Hematopoietic multipotent progenitor cell treated with erythropoietin and hydrocortisone succinate and interleukin-3 and kit ligand, for 8 days (in vitro differentiated cells): ENCODE results near the gene HNMT.
A peak's percentile ranks its signal among the peaks of the same experiment; 100 is the strongest.
"Not testable (repeated sequence)": the region's sequence is repeated elsewhere in the genome, so short reads cannot be mapped to it uniquely, and the experiment has no call there.

Experiments used
- DNase-seq: peaks from one replicate; pipeline ENCODE4 v3.0.0-alpha.2; 2015

The HNMT gene

GRCh38 chr2:137977790-137978189 lies 13.5 kb downstream of the HNMT start:
- no peak for DNase-seq

DNA sequence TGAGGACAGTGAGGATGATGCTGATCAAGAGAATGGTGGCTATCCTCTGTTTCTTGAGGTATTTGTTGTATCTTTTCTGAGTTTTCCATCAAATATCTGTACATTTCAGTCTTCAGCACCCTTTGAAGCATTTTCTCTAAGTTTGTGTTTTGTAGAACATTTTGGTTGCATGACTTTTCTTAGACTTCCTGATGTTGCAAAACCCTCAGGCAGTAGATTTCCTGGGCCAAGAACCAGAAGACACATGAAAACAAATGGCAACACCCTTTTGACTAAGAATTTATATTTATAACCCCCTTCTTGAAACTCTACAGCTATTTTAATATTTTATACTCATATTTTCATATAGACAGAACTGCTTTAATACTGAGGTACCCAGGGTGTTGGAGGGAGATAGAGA lies 16.2 kb downstream of the HNMT start:
- no peak for DNase-seq

GRCh38 chr2:137981112-137981656 lies 16.9 kb downstream of the HNMT start:
- no peak for DNase-seq

GRCh38 chr2:137983581-137983980 lies 19.3 kb downstream of the HNMT start:
- no peak for DNase-seq

DNA sequence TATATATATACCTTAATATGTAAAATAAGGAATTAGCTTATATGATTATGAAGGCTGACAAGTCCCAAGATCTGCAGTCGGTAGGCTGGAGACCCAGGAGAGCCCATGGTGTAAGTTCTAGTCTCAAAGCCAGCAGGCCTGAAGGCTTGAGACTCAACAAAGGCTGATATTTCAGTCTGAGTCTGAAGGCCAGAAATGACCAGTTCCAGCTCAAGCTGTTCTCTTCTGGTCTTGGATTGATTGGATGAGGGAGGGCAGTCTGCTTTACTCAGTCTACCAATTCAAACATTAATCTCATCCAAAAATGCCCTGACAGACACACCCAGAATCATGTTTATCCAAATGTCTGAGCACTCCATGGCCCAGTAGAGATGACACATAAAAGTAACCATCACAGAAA lies 22.0 kb downstream of the HNMT start:
- DNase-seq, result no peak

GRCh38 chr2:137987011-137987410 lies 22.7 kb downstream of the HNMT start:
- no peak for DNase-seq

DNA sequence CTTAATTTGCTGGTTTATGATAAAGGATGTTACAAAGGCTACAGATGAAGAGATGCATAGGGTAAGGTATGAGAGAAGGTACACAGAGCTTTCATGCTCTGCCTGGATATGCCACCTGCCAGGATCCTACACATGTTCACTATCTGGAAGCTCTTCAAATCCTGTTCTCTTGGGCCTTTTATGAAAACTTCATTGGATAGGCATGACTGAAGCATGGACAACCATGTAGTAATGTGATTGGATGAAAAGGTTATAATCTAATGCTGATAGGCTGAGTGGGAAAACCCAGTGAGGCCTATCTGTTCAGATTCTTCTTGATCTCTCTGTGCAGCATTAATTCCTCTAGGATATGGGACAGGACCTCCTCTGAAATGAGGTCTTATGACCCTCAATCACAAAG lies 26.8 kb downstream of the HNMT start:
- DNase-seq, result no peak

GRCh38 chr2:137992039-137992646 lies 27.9 kb downstream of the HNMT start:
- no peak for DNase-seq

DNA sequence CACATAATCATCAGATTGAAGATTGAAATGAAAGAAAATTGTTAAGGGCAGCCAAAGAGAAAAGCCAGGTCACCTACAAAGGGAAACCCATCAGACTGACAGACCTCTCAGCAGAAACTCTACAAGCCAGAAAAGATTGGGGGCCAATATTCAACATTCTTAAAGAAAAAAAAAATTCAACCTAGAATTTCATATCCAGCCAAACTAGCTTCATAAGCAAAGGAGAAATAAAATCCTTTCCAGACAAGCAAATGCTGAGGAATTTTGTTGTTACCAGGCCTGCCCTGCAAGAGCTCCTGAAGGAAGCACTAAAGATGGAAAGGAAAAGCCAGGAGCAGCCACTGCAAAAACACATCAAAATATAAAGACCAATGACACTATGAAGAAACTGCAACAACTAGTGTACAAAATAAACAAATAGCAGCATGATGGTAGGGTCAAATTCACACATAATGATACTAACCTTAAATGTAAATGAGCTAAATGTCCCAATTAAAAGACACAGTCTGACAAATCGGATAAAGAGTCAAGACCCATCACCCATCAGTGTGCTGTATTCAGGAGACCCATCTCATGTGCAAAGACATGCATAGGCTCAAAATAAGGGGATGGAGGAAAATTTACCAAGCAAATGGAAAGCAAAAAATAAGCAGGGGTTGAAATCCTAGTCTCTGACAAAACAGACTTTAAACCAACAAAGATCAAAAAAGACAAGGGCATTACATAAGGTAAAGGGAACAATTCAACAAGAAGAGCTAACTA lies 29.6 kb downstream of the HNMT start:
- DNase-seq, result not testable (repeated sequence)

DNA sequence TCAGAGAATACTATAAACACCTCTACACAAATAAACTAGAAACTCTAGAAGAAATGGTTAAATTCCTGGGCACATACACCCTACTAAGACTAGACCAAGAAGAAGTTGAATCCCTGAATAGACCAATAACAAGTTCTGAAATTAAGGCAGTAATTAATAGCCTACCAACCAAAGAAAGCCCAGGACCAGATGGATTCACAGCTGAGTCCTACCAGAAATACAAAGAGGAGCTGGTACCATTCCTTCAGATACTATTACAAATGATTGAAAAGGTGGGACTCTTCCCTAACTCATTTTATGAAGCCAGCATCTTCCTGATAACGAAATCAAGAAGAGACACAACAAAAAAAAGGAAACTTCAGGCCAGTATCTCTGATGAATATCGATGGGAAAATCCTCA lies 31.1 kb downstream of the HNMT start:
- DNase-seq, result not testable (repeated sequence)

- DNase-seq, result not testable (repeated sequence)
Observed at GRCh38 chr2:137996158-137996557, 31.9 kb downstream of the HNMT start.

GRCh38 chr2:137997733-137998132 lies 33.5 kb downstream of the HNMT start:
- DNase-seq, result no peak

- no peak for DNase-seq
Observed at GRCh38 chr2:137998503-137998902, 34.2 kb downstream of the HNMT start.

GRCh38 chr2:137999273-137999672 lies 35.0 kb downstream of the HNMT start:
- no peak for DNase-seq

GRCh38 chr2:138000009-138000408 lies 35.7 kb downstream of the HNMT start:
- DNase-seq, result no peak

- no peak for DNase-seq
Observed at GRCh38 chr2:138000796-138001195, 36.5 kb downstream of the HNMT start.

DNA sequence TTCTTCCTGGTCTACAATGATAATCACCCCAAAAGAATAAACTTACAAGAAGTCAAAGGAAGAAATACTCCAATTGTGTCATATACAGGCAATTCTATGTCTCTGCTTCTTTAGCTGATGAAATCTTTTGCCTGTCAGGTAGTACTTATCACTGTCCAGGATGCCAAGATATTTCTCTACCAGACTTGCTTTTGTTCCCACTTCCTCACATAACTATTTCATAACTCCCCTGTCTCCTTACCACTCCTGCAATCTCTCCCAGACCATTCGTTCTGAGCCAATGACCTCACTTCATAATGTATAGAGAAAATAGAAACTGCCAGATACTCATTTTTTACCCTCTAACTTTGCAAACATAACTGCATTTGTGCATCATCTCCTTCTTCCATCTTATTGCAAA lies 39.1 kb downstream of the HNMT start:
- no peak for DNase-seq

DNA sequence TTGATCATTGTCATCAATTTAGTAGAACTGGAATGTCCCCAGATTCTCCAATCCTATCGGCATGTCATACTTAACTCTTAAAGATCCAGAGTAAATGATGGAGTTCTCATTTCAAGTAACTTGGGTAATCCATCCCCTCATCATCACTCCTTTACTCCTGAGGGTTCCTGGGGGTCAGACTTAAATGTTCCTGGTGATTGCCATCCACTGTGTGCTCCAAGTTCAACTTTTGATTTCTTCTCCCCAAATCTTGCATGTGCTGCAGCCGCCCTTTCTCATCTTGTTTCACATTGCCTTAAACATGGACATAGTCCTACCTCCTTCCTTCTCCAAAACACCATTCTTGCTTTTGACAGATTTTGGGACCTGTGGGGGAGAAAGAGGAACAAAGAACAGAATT lies 43.2 kb downstream of the HNMT start:
- no peak for DNase-seq

DNA sequence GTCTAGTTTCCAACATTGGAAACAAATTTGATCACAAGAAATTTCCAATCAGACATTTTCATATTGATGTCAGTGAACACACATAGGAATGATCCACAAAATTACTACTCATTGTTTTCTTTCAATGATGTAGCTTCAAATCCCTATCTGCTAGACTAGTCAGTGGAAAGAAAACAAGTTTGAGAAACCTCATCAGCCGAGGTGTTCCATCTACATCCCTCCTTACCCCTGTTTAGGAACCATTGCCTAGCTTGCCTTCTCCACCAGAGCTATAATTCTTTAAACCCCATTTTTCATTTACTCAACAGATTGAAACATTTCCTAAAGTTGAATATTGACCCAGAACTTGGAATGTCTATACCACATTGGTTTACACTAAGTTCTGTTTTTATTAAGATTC lies 45.3 kb downstream of the HNMT start:
- DNase-seq, result no peak

DNA sequence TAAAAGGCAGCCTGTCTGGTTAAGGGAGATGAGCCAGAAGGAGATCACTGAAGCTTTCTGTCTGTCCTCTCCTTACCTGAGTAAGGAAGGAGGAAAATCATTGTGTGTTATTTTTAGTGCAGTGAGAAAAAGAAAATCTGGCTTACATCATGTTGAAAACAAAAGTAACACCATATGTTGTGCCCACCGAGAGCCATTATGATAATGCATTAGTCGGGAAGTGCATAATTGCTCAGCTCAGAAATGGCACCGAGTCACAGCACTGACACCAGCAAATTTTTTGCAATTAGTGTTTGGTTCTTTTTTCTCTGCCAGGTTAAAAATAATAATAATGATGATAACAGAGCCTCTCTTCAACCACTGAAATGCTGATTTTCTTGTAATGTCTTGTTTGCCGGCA lies 46.6 kb downstream of the HNMT start:
- DNase-seq, result no peak

- peak; percentile 79 for DNase-seq
Observed at GRCh38 chr2:138012082-138012481, 47.8 kb downstream of the HNMT start.

- DNase-seq, result no peak
Observed at GRCh38 chr2:138012968-138013367, 48.7 kb downstream of the HNMT start.

- no peak for DNase-seq
Observed at GRCh38 chr2:138013639-138014038, 49.4 kb downstream of the HNMT start.

- DNase-seq, result no peak
Observed at GRCh38 chr2:138015494-138015893, 51.2 kb downstream of the HNMT start.
